ENCODE measurements around the gene THAP3. TPM values are rescaled to one million over a fixed set of nuclear protein-coding genes. Genes with fewer than 3 reads are reported as not detected.
"Not testable (repeated sequence)": the region's sequence is repeated elsewhere in the genome, so short reads cannot be mapped to it uniquely, and the experiment has no call there.

The THAP3 gene
- total RNA-seq, 4 donors from 2014 or later = 13.8 to 34.6 (median 25.0) TPM

- TF ChIP-seq CTCF (IDR thresholded peaks at IDR 0.05) (no peak), POLR2A (IDR thresholded peaks at IDR 0.05; ENCODE audit: low read depth) (no peak), POLR2AphosphoS5 (IDR thresholded peaks at IDR 0.05) (no peak), EP300 (IDR thresholded peaks at IDR 0.05) (no peak)
- no peak overlapping the region for H3K4me3 ChIP-seq
- no peaks in the 10 kb centered on the region for H3K27me3 ChIP-seq
- peak overlapping the region in 1 of 4 donors; percentile 42 for H3K27ac ChIP-seq (replicated peaks in 1 of 4)
- WGBS = 86% methylated on average over 12 of the region's 20 CpGs
- H3K9me3 ChIP-seq = no peaks in the 10 kb centered on the region
- H3K36me3 ChIP-seq = peaks cover 54 to 100% (median 97%) of the 10 kb centered on the region in 4 donors
- H3K4me1 ChIP-seq = peaks cover 0 to 12% (median 7%) of the 10 kb centered on the region in 4 donors
- DNase-seq (ENCODE audit: extremely low spot score) = no peak
- intact Hi-C loops (cut with DNase I) = no loop called here
Measured at GRCh38 chr1:6635161-6635909, 10.7 kb downstream of the THAP3 start.

- H3K4me3 ChIP-seq = no peak overlapping the region
- no peak for DNase-seq (ENCODE audit: extremely low spot score)
- H3K4me1 ChIP-seq = peaks cover 0 to 12% (median 7%) of the 10 kb centered on the region in 4 donors
- H3K27ac ChIP-seq (replicated peaks in 1 of 4) = no peak overlapping the region
- intact Hi-C loops (cut with DNase I) = no loop called here
- no peaks in the 10 kb centered on the region for H3K27me3 ChIP-seq
- no peaks in the 10 kb centered on the region for H3K9me3 ChIP-seq
- WGBS = 56% methylated on average over 8 of the region's 16 CpGs
- peaks cover 60 to 100% (median 96%) of the 10 kb centered on the region in 4 donors for H3K36me3 ChIP-seq
- TF ChIP-seq POLR2A (IDR thresholded peaks at IDR 0.05; ENCODE audit: low read depth) = no peak
- TF ChIP-seq EP300 (IDR thresholded peaks at IDR 0.05) = no peak
- no peak for TF ChIP-seq CTCF (IDR thresholded peaks at IDR 0.05)
- no peak for TF ChIP-seq POLR2AphosphoS5 (IDR thresholded peaks at IDR 0.05)
Measured at GRCh38 chr1:6635910-6636760, 11.5 kb downstream of the THAP3 start.

GRCh38 chr1:6636778-6637177 lies 12.1 kb downstream of the THAP3 start:
- H3K4me3 ChIP-seq; intact Hi-C loops (cut with DNase I); H3K9me3 ChIP-seq; H3K27me3 ChIP-seq; H3K27ac ChIP-seq (replicated peaks in 1 of 4); DNase-seq (ENCODE audit: extremely low spot score): not testable (repeated sequence)
- H3K4me1 ChIP-seq = peaks cover 0 to 12% (median 7%) of the 10 kb centered on the region in 4 donors
- H3K36me3 ChIP-seq = peaks cover 56 to 98% (median 92%) of the 10 kb centered on the region in 4 donors
- 93% methylated on average over 6 of the region's 6 CpGs for WGBS

GRCh38 chr1:6637770-6638169 lies 13.1 kb downstream of the THAP3 start:
- Histone ChIP-seq H3K9me3 (no peaks in the 10 kb centered on the region), H3K36me3 (peaks cover 48 to 98% (median 91%) of the 10 kb centered on the region in 4 donors), H3K4me1 (peaks cover 0 to 12% (median 7%) of the 10 kb centered on the region in 4 donors), H3K4me3 (peak overlapping the region in 1 of 4 donors; percentile 24), H3K27me3 (no peaks in the 10 kb centered on the region), H3K27ac (replicated peaks in 1 of 4) (peak overlapping the region; percentile 40 to 46 (median 44))
- DNase-seq (ENCODE audit: extremely low spot score) = no peak
- 90% methylated on average over 3 of the region's 9 CpGs for WGBS
- intact Hi-C loops (cut with DNase I) = no loop called here
- TF ChIP-seq EP300 (IDR thresholded peaks at IDR 0.05) (no peak), POLR2AphosphoS5 (IDR thresholded peaks at IDR 0.05) (no peak), CTCF (IDR thresholded peaks at IDR 0.05) (no peak), POLR2A (IDR thresholded peaks at IDR 0.05; ENCODE audit: low read depth) (no peak)

- H3K4me3 ChIP-seq = peak overlapping the region in 1 of 4 donors; percentile 24
- intact Hi-C loops (cut with DNase I) = no loop called here
- TF ChIP-seq CTCF (IDR thresholded peaks at IDR 0.05) = no peak
- no peak for TF ChIP-seq POLR2A (IDR thresholded peaks at IDR 0.05; ENCODE audit: low read depth)
- TF ChIP-seq POLR2AphosphoS5 (IDR thresholded peaks at IDR 0.05) = peak; percentile 19 to 30
Measured at GRCh38 chr1:6638226-6638625, 13.6 kb downstream of the THAP3 start.

GRCh38 chr1:6640867-6641266 lies 16.2 kb downstream of the THAP3 start:
- not testable (repeated sequence) for H3K4me1 ChIP-seq; H3K27ac ChIP-seq (replicated peaks in 1 of 4); H3K27me3 ChIP-seq; H3K4me3 ChIP-seq; H3K9me3 ChIP-seq; DNase-seq (ENCODE audit: extremely low spot score)
- WGBS = 89% methylated on average over 3 of the region's 3 CpGs
- peaks cover 42 to 97% (median 91%) of the 10 kb centered on the region in 4 donors for H3K36me3 ChIP-seq
- intact Hi-C loops (cut with DNase I) = loop anchor here (5.0 kb wide), 1 partner anchor 84 kb away; the partner anchor contains the start of gene TAS1R1

More at GRCh38 chr1:6638226-6638625, 13.6 kb downstream of the THAP3 start:
- 64% methylated on average over 18 of the region's 18 CpGs for WGBS
- Histone ChIP-seq H3K4me1 (peaks cover 0 to 12% (median 7%) of the 10 kb centered on the region in 4 donors), H3K27me3 (no peaks in the 10 kb centered on the region), H3K36me3 (peaks cover 43 to 98% (median 91%) of the 10 kb centered on the region in 4 donors), H3K9me3 (no peaks in the 10 kb centered on the region), H3K27ac (replicated peaks in 1 of 4) (peak overlapping the region; percentile 40 to 46 (median 44))
- DNase-seq (ENCODE audit: extremely low spot score) = no peak

All from esophagus muscularis mucosa (tissue), 4 donors.